SKM-1 (cell line): Measurements from ENCODE around the gene SBK1.
"Not testable (repeated sequence)": the region's sequence is repeated elsewhere in the genome, so short reads cannot be mapped to it uniquely, and the experiment has no call there.

Experiments
- DNase-seq: peaks from one replicate; lab custom pipeline; 2025; ENCODE audit not compliant: unreplicated experiment; lab: John Stamatoyannopoulos, UW

Gene SBK1

GRCh38 chr16:28330232-28330631 lies 37.9 kb downstream of the SBK1 start:
- DNase-seq = not testable (repeated sequence)

GRCh38 chr16:28330981-28331380 lies 38.7 kb downstream of the SBK1 start:
- DNase-seq = not testable (repeated sequence)

DNA sequence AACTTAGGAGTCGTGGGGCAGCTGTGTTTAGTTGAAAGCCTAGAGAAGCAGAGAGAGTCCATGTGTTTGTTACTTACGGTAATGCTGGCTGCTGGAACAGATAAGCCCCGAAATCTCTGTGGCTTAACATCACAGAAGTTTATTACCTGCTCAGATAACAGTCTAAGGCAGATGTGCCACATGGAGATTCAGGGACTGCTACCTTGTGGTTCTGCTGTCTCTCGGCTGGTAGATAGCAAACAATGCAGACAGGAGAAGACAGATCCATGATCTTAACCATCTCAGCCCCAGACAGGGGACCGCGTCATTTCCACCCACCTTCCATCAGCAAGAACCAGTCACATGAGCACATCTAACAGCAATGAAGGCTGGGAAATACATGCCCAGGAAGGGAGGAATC lies 40.3 kb downstream of the SBK1 start:
- not testable (repeated sequence) for DNase-seq

- DNase-seq = not testable (repeated sequence)
Measured at GRCh38 chr16:28335678-28336077, 43.4 kb downstream of the SBK1 start.

DNA sequence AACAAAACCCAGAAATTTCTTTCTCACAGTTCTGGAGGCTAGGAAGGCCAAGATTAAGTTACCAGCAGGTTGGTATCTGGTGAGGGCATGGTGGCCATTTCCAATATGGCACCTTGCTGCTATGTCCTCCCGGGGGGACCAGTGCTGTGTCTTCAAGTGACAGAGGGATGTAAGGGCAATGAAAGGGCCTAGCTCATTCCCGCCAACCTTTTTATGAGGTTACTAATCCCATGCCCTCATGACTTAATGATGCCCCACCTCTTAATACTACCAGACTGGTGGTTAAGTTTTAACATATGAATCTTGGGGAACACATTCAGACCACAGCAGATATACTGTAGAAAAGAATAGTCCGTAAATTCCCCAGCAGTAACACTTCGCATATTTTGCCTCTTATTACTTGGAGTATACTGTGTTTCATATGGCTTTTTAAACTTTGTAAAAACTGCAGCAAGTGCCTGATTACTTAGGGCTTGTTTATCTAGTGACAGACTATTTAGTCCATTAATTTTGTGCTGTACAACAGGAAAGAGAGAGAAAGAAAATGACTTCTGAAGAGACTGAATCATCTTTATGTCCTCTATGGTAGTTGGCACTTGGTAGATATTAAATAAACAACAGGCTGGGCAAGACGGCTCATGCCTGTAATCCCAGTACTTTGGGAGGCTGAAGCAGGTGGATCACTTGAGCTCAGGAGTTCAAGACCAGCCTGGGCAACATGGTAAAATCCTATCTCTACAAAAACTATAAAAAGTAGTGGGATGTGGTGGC lies 44.8 kb downstream of the SBK1 start:
- not testable (repeated sequence) for DNase-seq

DNA sequence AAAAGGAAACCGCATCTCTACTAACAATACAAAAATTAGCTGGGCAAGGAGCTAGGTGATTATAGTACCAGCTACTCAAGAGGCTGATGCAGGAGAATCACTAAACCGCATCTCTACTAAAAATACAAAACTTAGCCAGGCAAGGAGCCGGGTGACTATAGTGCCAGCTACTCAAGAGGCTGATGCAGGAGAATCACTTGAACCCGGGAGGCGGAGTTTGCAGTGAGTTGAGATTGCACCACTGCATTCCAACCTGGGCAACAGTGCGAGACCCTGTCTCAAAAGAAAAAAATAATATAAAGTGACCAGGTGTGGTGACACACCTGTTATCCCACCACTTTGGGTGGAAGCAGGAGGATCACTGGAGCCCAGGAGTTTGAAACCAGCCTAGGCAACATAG lies 45.9 kb downstream of the SBK1 start:
- DNase-seq = not testable (repeated sequence)

GRCh38 chr16:28362600-28362999 lies 70.3 kb downstream of the SBK1 start:
- not testable (repeated sequence) for DNase-seq

GRCh38 chr16:28363408-28363807 lies 71.1 kb downstream of the SBK1 start, which contains the start of gene NPIPB6:
NPIPB6 (minus strand) TSS chr16:28363508; CDS start chr16:28362822, 686 bp downstream.
- not testable (repeated sequence) for DNase-seq

DNA sequence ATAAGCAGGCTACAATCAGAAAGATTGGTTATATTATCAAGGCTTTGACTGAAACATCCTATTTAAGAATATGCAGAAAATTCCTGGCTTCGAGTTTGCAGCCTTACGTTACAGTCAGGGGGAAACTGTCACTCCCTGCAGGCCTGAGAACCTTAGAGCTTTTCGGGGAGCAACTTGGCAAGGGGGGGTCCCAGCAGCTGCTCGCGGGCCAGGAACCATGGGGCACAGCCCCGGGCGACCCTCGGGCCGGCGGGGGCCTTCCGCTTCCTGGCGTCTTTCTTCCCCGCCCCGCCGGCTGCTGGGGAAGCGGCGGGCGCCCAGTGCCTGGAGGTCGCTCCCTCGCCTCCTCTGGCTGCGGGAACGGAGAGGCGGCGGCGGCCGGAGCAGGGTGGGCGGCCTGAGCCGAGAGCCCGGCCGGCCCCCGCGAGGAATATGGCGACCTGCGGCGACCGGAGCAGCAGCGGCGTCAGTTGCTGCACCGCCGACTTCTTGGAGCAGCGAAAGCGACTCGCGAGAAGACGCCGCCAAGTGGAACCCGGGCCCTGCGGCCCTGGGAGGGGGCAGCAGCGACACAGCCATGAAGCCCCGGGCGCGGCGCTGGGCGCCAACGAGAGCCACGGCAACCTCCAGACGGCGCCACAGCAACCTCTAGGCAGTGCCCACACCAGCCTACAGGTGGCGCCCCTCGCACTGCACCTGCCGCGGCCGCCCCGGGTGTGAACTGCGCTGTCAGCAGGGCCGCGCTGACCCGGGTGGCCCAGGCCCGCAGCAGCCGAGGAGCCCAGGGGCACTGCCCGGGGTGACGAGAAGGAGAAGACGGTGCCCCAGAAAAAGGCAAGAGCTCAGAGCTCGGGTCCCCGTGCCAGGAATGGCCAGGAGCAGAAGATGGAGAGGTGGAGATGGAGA lies 72.2 kb downstream of the SBK1 start:
- not testable (repeated sequence) for DNase-seq

DNA sequence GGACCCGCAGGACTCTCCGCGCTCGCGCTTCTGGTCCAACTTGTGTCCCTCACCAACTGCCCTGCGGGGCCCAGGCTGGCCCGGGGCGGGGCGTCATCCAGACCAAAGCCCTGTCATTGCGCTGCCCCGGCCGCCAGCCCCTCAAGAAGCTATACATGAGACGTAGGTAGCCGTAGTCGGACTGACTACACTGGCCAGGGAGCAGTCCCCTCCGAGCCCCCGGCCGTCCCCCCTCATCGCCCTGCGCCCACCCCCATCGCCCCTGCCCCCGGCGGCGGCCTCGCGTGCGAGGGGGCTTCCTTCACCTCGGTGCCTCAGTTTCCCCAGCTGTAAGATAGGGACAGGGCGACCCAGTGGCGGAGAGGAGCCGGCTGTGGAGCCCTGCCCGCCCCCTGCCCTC lies 75.6 kb downstream of the SBK1 start:
- DNase-seq = not testable (repeated sequence)
